GM12874 (cell line): ENCODE data around the gene MYOC.

Experiments
- CTCF ChIP-seq: IDR thresholded peaks from 2 replicates; pipeline ENCODE4 v1.5.1; 2011; ENCODE audit warnings: low read depth, mild to moderate bottlenecking, control low read depth, low read length, moderate library complexity; ENCODE audit not compliant: insufficient read depth

Gene MYOC

DNA sequence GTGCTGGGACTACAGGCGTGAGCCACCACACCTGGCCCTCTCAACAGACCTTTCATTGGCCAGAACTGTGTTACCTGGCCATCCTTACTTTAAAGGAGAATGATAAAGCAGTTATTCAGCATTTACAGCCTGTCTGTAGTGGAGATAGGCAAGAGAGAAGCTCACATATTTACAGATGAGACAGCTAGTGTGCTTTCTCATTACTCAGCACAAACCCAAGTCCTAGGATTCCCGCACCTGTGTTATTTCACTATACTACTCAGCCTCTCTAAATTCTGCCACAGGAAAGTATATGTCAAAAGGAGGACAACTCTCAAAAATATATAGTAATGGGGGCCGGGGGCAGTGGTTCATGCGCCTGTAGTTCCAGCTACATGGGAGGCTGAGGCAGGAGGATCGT, 15.9 kb upstream of the MYOC start:
- no peak for TF ChIP-seq CTCF

- TF ChIP-seq CTCF = no peak
Observed at GRCh38 chr1:171666114-171666769, 13.8 kb upstream of the MYOC start.

- TF ChIP-seq CTCF = no peak
Observed at GRCh38 chr1:171664976-171665375, 12.5 kb upstream of the MYOC start.

DNA sequence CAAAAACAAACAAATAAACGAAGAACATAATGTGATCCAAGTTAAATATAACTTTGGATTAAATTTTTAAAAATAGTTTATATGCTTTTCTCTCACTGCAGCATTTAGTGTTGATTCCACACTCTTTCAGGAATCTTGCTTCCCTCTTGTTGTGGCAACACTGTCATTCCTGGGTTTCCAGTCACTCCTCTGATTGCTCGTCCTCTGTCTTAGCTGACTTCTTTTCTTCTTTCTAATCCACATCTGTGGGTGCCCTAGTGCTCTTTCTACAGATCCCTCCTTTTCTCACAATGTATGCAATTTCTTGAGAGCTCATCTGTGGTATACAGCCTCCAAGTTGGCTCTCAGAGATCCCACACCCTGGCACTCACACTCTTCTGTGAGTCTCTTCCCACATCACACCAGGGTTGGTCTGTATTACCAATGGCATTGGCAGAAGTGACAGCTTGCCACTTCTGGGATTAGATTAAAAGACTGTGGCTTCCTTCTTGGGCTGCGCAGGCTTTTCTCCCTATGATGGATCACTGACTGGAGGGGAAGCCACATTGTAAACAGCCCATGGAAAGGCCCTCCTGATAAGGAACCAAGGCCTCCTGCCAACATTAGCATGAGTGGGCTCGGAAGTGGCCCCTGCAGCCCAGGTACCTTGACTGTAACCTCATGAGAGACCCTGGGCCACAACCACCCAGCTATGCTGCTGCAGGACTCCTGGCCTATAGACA, 11.5 kb upstream of the MYOC start:
- no peak for TF ChIP-seq CTCF

DNA sequence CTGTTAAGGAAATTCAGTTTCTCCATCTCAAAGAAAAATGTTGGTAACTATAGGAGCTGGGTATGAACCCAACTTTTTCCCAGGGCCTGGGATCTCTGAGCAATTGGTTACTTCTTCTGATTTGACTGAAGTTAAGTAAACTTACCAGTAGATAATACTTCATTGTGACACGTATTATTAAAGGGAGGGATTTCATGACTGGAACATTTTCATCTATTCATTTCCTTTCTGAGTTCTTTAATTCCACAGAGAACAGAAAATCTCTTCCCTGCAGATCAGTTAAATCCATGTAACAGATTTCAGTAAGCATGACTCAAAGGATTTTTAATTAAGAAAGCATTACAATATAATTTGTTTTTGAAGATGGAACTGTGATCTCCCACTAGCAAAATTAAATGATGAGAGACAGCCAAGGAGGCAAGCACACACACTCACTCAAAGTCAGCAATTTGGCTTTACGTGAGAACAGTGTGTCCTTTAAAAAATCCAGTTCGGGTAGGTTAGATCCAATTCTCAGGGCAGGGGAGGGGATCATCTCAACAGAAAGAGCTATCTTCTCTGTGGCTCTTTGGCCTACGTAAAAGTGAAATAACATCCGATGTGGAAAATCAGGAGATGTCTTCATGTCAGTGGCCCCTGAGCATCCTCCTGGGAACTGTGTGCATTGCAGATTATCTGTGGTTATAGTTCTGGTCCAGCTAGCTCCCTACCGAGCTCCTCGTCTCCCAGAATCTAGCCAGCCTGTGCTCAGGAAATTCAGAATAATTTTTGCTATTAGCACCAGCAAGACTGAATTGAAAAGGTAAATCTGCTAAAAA, 10.8 kb upstream of the MYOC start:
- TF ChIP-seq CTCF = no peak

GRCh38 chr1:171661076-171661650, 8.7 kb upstream of the MYOC start:
- no peak for TF ChIP-seq CTCF

GRCh38 chr1:171655746-171656116, 3.2 kb upstream of the MYOC start:
- no peak for TF ChIP-seq CTCF
